H9 (cell line): ENCODE data around the gene LRP1B. TPM values are rescaled to one million over a fixed set of nuclear protein-coding genes. Genes with fewer than 3 reads are reported as not detected.

ENCODE experiments used
- DNase-seq: peaks from one replicate; pipeline ENCODE4 v3.0.0-alpha.2; 2017
- H2AFZ ChIP-seq: one replicate; pipeline ENCODE4 v1.6.1; 2013; ENCODE audit warnings: mild to moderate bottlenecking, low read length, control low read depth, moderate library complexity
- H2AK5ac ChIP-seq: 2 replicates; pipeline ENCODE4 v1.6.1; 2013; ENCODE audit warnings: low read length, control low read depth, mixed read lengths; ENCODE audit not compliant: insufficient read length
- H2BK120ac ChIP-seq: one replicate; pipeline ENCODE4 v1.6.1; 2013; ENCODE audit warnings: low read depth, mild to moderate bottlenecking, low read length, control low read depth, inconsistent platforms; ENCODE audit not compliant: poor library complexity, severe bottlenecking
- H2BK12ac ChIP-seq: 2 replicates; pipeline ENCODE4 v1.6.1; 2013; ENCODE audit warnings: low read length, control low read depth, mixed read lengths, low read depth; ENCODE audit not compliant: insufficient read length
- H2BK15ac ChIP-seq: 2 replicates; pipeline ENCODE4 v1.6.1; 2013; ENCODE audit warnings: low read depth, low read length, control low read depth
- H2BK20ac ChIP-seq: one replicate; pipeline ENCODE4 v1.6.1; 2013; ENCODE audit warnings: low read depth, mild to moderate bottlenecking, low read length, control low read depth, inconsistent platforms; ENCODE audit not compliant: poor library complexity, severe bottlenecking
- H2BK5ac ChIP-seq: 2 replicates; pipeline ENCODE4 v1.6.1; 2013; ENCODE audit warnings: low read length, control low read depth, mixed read lengths; ENCODE audit not compliant: insufficient read length
- H3K14ac ChIP-seq: 2 replicates; pipeline ENCODE4 v1.6.1; 2013; ENCODE audit warnings: low read length, control low read depth; ENCODE audit not compliant: insufficient read depth
- H3K18ac ChIP-seq: 2 replicates; pipeline ENCODE4 v1.6.1; 2013; ENCODE audit warnings: low read depth, mild to moderate bottlenecking, mixed read lengths, low read length, control low read depth; ENCODE audit not compliant: insufficient read length
- H3K23ac ChIP-seq: 2 replicates; pipeline ENCODE4 v1.6.1; 2013; ENCODE audit warnings: low read length, control low read depth, mixed read lengths, low read depth; ENCODE audit not compliant: insufficient read length
- H3K23me2 ChIP-seq: 2 replicates; pipeline ENCODE4 v1.6.1; 2013; ENCODE audit warnings: low read depth, mild to moderate bottlenecking, mixed read lengths, low read length, control low read depth; ENCODE audit not compliant: insufficient read length, poor library complexity, severe bottlenecking
- H3K27ac ChIP-seq: 2 replicates; pipeline ENCODE4 v1.5.1; 2013; ENCODE audit warnings: low read length, control low read depth, mixed read lengths, low read depth; ENCODE audit not compliant: insufficient read length
- H3K27me3 ChIP-seq: 2 replicates; pipeline ENCODE4 v1.6.1; 2013; ENCODE audit warnings: low read length, control low read depth, inconsistent platforms; ENCODE audit not compliant: insufficient read depth
- H3K4ac ChIP-seq: 2 replicates; pipeline ENCODE4 v1.6.1; 2013; ENCODE audit warnings: low read depth, mild to moderate bottlenecking, control low read depth, inconsistent platforms, low read length, moderate library complexity
- H3K4me1 ChIP-seq: 2 replicates; pipeline ENCODE4 v1.6.1; 2013; ENCODE audit warnings: low read length, control low read depth, inconsistent platforms; ENCODE audit not compliant: insufficient read depth
- H3K4me2 ChIP-seq: 2 replicates; pipeline ENCODE4 v1.6.1; 2013; ENCODE audit warnings: low read length, control low read depth, mixed read lengths; ENCODE audit not compliant: insufficient read length, insufficient read depth
- H3K56ac ChIP-seq: 2 replicates; pipeline ENCODE4 v1.6.1; 2013; ENCODE audit warnings: low read depth, mild to moderate bottlenecking, mixed read lengths, low read length, control low read depth; ENCODE audit not compliant: insufficient read length
- H3K79me1 ChIP-seq: 2 replicates; pipeline ENCODE4 v1.6.1; 2013; ENCODE audit warnings: low read depth, mild to moderate bottlenecking, moderate library complexity, low read length, control low read depth, inconsistent platforms; ENCODE audit not compliant: insufficient read depth, poor library complexity, severe bottlenecking
- H3K79me2 ChIP-seq: 2 replicates; pipeline ENCODE4 v1.6.1; 2013; ENCODE audit warnings: low read length, control low read depth, inconsistent platforms; ENCODE audit not compliant: insufficient read depth
- H3K9ac ChIP-seq: 2 replicates; pipeline ENCODE4 v1.6.1; 2013; ENCODE audit warnings: low read length, control low read depth, mixed read lengths; ENCODE audit not compliant: insufficient read length; ENCODE audit errors: extremely low read depth
- H3K9me3 ChIP-seq: one replicate; pipeline ENCODE4 v1.6.1; 2013; ENCODE audit warnings: low read depth, low read length, inconsistent platforms; ENCODE audit not compliant: control insufficient read depth
- H3T11ph ChIP-seq: one replicate; pipeline ENCODE4 v1.6.1; 2013; ENCODE audit warnings: mild to moderate bottlenecking, low read length, control low read depth, inconsistent platforms
- H4K20me1 ChIP-seq: one replicate; pipeline ENCODE4 v1.6.1; 2013; ENCODE audit not compliant: control insufficient read depth, insufficient read length, insufficient read depth
- H4K5ac ChIP-seq: 2 replicates; pipeline ENCODE4 v1.6.1; 2013; ENCODE audit warnings: low read depth, mild to moderate bottlenecking, mixed read lengths, low read length, control low read depth; ENCODE audit not compliant: insufficient read length
- H4K8ac ChIP-seq: replicated peaks from 2 replicates; pipeline ENCODE4 v1.6.1; 2013; ENCODE audit warnings: low read length, control low read depth, mixed read lengths, low read depth; ENCODE audit not compliant: insufficient read length
- H4K91ac ChIP-seq: 2 replicates; pipeline ENCODE4 v1.6.1; 2013; ENCODE audit warnings: low read depth, mild to moderate bottlenecking, moderate library complexity, mixed read lengths, low read length, control low read depth; ENCODE audit not compliant: insufficient read length
- H3K27ac Mint-ChIP-seq, 3 experiments: 2 replicates in 2 of 3; 3 replicates in 1 of 3; pipeline ENCODE4 v1.8.0; 2020 to 2021; ENCODE audit warnings: mixed read lengths in 3 of 3, mild to moderate bottlenecking in 1 of 3, moderate library complexity in 1 of 3
- H3K27me3 Mint-ChIP-seq: 2 replicates; pipeline ENCODE4 v1.8.0; 2021; ENCODE audit warnings: low read depth, mild to moderate bottlenecking, moderate library complexity, mixed read lengths
- H3K36me3 Mint-ChIP-seq, 3 experiments: 2 replicates in 2 of 3; 3 replicates in 1 of 3; pipeline ENCODE4 v1.8.0; 2020 to 2021; ENCODE audit warnings: low read depth in 3 of 3, mixed read lengths in 3 of 3; ENCODE audit not compliant: insufficient read depth in 1 of 3
- H3K4me1 Mint-ChIP-seq, 2 experiments: 2 replicates each; pipeline ENCODE4 v1.8.0; 2020; ENCODE audit warnings: mixed read lengths in 2 of 2
- H3K4me3 Mint-ChIP-seq, 2 experiments: 2 replicates in 1 of 2; 3 replicates in 1 of 2; pipeline ENCODE4 v1.8.0; 2020 to 2021; ENCODE audit warnings: mild to moderate bottlenecking in 2 of 2, mixed read lengths in 2 of 2, moderate library complexity in 1 of 2
- H3K9me3 Mint-ChIP-seq, 2 experiments: 2 replicates in 1 of 2; 3 replicates in 1 of 2; pipeline ENCODE4 v1.8.0; 2020; ENCODE audit warnings: mild to moderate bottlenecking in 2 of 2, mixed read lengths in 2 of 2, moderate library complexity in 1 of 2
- CTCF ChIP-seq: fragments of 200-600 bp; sonication (generic); conservative IDR thresholded peaks from 3 replicates; pipeline ENCODE4 v1.8.0; 2021; ENCODE audit warnings: antibody characterized with exemption, mild to moderate bottlenecking
- WGBS: extraction: QIAGEN DNeasy Blood & Tissue Kit; methylation state at CpG from one replicate; pipeline ENCODE4 v1.1.7; 2013; ENCODE audit warnings: missing lambda C conversion rate, low lambda C conversion rate, mixed read lengths; ENCODE audit not compliant: insufficient read length; ENCODE audit errors: extremely low coverage; 5-methylcytosine and 5-hydroxymethylcytosine counted together
- total RNA-seq: library from RNA; stranded (reverse); gene quantifications from 2 replicates; pipeline ENCODE4 v1.2.1, GENCODE V29; 2021

The LRP1B gene
- total RNA-seq, 1 experiment from 2014 or later: not detected

GRCh38 chr2:141957321-141957720, 173.5 kb downstream of the LRP1B start:
- no peak overlapping the region for H3K4me3 Mint-ChIP-seq
- H4K5ac ChIP-seq: no peak overlapping the region
- H2BK5ac ChIP-seq: no peak overlapping the region
- H2BK120ac ChIP-seq: no peak overlapping the region
- H3K79me1 ChIP-seq: no peaks in the 10 kb centered on the region
- no peak overlapping the region for H3K23ac ChIP-seq
- DNase-seq: no peak
- H3K79me2 ChIP-seq: no peaks in the 10 kb centered on the region
- no peak overlapping the region; a peak in 1 of 7 replicates for H3K27ac Mint-ChIP-seq
- no peak overlapping the region for H3K27ac ChIP-seq
- H4K8ac ChIP-seq: no peak overlapping the region
- no peaks in the 10 kb centered on the region for H3K9me3 ChIP-seq
- H4K91ac ChIP-seq: no peak overlapping the region
- H3K18ac ChIP-seq: no peak overlapping the region
- H3K4me1 Mint-ChIP-seq: no peaks in the 10 kb centered on the region
- H3K56ac ChIP-seq: no peak overlapping the region
- no peak overlapping the region for H2AFZ ChIP-seq
- H3T11ph ChIP-seq: no peak overlapping the region
- no peaks in the 10 kb centered on the region for H3K36me3 Mint-ChIP-seq
- H3K23me2 ChIP-seq: no peaks in the 10 kb centered on the region
- no peak overlapping the region for H2BK20ac ChIP-seq
- no peak overlapping the region for H3K14ac ChIP-seq
- no peak overlapping the region for H3K4me2 ChIP-seq
- H3K9ac ChIP-seq: no peak overlapping the region
- H4K20me1 ChIP-seq: no peaks in the 10 kb centered on the region
- H3K27me3 Mint-ChIP-seq: no peaks in the 10 kb centered on the region
- no CpG with 5 or more reads among the region's 5 CpGs for WGBS
- H3K9me3 Mint-ChIP-seq: no peaks in the 10 kb centered on the region
- no peak overlapping the region for H2BK15ac ChIP-seq
- no peak overlapping the region for H3K4ac ChIP-seq
- H3K4me1 ChIP-seq: no peaks in the 10 kb centered on the region
- TF ChIP-seq CTCF: no peak
- no peak overlapping the region for H2AK5ac ChIP-seq
- H2BK12ac ChIP-seq: no peak overlapping the region
- no peaks in the 10 kb centered on the region for H3K27me3 ChIP-seq
